HG03039 (cell line): ENCODE results near the gene ST3GAL4.

Experiments
- ATAC-seq: cut with Tn5 transposase; IDR thresholded peaks from one replicate; pipeline ENCODE4 v1.9.1; 2021; ENCODE audit warnings: mild to moderate bottlenecking, moderate library complexity; ENCODE audit not compliant: unreplicated experiment

The ST3GAL4 gene

DNA sequence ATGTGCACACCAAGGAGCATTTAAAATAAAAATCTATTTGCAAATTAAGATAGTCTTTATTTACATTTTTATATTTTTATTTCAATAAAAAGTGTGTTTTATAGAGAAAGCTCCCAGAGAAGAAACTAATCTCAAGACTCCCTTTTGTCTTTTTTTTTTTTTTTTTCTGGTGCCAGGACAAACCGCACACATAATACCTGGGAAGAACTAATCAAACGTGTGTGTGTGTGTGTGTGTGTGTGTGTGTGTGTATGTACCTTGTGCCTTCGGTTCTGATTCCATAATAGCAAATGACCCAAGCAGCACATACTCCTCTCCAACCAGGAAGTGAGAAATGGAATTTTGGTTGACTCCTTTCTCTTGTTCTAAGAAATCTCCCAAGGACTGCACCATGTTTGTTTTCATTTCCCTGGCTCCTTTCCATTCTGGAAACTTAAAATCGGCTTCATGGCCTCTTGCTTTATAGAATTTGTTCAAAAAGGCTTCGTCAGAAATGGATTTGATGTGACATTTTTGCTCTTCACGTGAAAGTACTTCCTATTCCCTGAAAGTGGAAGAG is 65.3 kb downstream of the ST3GAL4 start:
- ATAC-seq, result no peak

GRCh38 chr11:126421271-126421671 is 65.8 kb downstream of the ST3GAL4 start:
- no peak for ATAC-seq

- ATAC-seq, result no peak
Measured at GRCh38 chr11:126422446-126422845, 67.0 kb downstream of the ST3GAL4 start.

GRCh38 chr11:126423154-126423553 is 67.7 kb downstream of the ST3GAL4 start:
- ATAC-seq, result no peak

DNA sequence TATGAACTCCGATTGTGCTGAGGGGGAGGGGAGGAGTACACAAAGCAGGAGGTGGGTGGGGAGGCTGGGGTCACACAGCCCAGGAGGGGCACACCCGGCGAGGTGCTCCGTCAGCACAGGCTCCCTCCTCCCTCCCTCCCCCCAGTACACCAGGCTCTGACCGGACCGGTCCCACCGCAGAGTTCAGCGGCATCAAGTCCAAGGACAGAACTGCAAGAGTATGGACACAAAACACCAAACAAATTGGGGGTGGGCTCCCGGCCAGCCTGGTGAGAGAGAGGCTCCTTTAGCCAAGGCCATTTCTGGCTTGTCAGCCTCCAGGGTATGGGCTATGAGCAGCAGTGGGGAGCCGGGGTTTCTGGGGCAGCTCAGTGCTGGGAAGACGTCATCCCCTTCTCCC is 68.3 kb downstream of the ST3GAL4 start:
- ATAC-seq, result no peak

DNA sequence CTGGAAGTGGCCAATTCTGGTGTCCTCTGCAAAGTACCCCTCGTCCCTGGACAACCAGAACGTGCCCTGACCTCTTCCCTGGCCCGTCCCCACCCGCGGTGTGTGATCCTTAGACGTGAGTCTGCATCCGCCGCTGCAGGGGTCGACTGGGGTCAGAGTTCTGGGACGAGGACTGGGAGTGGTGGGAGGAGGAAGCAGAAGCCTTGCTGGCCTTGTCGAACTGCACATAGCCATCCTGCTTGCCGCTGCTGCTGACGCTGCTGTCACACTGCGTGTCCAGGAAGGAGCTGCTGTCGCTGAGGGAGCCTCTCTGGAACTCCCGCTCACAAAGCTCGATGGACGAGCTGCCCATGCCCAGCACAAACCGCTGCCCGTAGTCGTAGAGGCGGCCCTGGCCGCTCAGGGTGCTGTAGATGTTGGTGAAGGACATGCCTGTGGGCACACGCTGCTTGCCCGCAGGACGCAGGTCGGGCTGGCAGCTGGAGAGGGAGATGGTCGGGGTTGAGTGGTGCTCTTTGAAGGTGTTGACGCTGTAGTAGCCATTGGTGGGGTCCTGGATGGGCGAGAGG is 69.1 kb downstream of the ST3GAL4 start:
- no peak for ATAC-seq

DNA sequence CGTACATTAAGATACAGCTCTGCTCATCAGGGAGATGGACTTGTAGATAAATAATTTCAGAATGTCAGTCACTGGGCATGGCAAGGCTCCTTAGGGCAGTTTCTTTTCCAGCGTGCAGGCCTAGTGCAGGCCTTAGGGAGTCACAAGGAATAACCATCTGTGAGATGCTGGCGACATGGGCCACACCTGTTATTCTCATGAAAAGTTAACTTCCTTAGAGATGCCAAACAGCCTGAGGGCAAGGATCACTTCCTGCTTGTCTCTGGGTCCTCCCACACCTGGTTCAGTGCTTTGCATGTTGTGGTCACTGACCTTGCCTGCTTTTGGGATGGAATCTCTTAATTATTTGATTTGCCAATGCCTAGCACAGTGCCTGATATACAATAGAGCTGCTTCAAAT is 70.6 kb downstream of the ST3GAL4 start:
- ATAC-seq, result no peak

DNA sequence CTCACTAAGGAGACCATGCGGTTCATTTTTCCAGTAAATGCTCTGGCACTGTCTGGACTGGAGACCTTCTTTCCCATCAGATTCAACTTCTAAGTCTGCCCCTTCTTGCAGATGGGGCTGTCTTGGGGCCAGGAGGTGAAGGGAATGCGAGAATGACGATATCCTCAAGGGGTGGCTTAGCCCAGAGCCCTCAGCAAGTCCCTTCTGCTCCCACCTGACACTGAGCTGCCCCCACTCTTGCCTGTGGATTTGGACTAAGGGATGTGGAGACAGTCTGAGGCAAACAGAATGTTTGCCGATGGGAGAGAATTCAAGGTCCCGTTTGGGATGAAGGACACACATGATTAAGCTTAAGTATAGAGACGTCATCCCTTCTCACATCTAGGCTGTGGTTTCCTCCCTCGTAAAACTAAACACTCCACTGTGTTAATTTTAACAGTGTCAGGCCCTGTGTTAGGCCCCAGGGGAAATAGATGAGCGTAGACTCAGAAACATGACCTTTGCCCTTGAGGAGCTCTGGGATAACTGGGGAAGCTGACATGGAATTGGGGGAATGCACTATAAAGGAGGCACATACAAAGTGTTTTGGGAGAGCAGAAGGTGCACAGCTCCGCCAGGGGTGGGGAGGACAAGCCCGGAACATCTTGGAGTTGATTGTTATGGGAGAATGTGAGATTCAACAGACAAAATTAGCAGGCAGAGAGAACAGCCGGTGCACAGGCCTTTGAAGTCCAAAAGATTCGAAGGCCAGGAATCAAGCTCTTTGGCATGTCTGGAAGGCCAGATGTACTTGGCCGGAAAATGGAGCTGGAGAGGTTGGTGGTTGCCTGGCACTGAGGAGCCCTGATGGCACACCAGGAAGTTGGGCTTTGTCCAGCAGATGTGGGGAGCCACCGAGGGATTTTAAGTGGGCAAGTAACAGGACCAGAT is 71.6 kb downstream of the ST3GAL4 start:
- no peak for ATAC-seq

DNA sequence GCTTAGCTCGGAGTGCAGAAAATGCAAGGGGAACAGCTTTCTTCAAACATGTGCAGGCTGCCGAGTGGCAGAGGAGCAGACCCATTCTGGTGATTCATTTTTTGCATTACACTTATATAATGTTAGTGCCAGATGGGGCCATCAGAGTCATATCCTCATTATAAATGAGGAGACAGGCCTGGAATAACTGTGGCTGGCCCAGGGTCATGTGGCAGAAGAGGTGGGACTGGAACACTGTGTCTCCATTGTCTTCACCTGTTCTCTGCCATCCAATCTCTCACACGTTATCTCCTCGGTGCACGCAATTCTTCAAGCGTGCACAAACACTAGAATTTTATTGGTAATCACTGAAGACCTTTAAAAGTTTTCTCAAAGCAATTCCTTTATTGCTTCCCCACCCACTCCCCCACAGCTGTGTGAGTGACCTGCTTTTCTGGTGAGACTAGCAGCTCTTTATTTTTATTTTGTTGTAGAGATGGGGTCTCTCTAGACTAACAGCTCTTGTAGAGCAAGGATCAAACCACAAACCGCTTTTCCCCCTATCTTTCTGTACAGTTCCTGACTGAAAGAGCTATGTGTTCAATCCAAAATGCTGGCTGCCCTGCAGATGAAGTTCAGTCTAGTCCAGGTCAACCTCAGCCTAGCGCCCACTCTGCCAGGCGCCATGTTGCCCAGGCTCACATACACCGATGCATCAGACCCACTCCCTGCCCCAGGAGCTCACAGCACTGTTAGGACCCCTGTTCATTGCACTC is 75.3 kb downstream of the ST3GAL4 start:
- no peak for ATAC-seq

DNA sequence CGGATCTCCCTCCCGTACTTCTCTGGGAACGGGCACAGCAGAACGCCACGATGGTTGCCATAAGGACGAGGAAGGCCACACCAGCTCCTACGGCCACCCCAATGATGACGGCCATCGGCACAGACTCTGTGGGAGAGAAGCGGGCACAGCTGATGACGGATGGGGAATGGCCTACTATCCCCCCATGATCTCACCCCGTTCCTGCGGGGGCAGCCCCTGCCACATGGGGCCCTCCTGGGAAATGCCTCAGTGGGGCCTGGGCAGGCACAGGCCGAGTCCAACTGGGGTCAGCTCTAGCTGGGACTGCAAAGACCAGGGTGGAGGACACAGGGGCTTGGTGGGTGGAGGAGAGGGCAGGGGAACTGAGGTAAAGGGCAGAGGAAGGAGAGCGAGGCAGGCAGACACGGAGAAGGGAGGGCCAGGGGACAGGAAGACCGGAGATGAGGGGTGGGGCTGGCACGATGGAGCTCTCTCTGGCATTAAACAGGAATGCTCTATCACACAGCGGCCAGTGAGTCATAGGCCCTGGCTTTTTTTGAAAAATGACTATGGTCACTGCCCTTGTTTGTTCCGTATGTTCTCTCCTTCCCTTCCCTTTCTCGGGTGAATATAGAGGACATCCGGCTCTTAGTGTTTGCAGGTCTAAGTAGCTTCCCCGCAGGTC is 76.0 kb downstream of the ST3GAL4 start:
- no peak for ATAC-seq

DNA sequence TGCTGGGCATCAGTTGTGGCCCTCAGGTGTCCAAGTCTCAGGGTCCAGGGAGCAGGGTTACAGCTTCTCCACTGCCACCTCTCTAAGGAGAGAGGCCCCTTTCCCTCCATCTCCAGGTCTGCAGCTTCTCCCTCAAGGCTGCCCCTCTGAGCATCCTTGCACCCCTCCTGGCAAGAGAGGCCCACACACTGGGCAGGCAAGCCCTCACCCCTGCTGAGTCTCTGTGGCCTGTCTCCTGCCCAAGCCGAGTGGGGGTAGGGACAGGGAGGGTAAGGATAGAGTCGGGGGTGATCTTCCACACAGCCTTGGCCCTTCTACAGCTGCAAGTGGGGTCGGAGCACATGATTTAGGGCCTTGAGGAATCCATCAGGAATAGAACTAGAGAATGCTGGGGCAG is 76.6 kb downstream of the ST3GAL4 start:
- ATAC-seq, result no peak

GRCh38 chr11:126432525-126432924 is 77.0 kb downstream of the ST3GAL4 start:
- no peak for ATAC-seq

GRCh38 chr11:126433244-126433846 is 77.9 kb downstream of the ST3GAL4 start:
- ATAC-seq, result no peak

GRCh38 chr11:126433989-126434949 is 78.8 kb downstream of the ST3GAL4 start:
- ATAC-seq, result no peak

DNA sequence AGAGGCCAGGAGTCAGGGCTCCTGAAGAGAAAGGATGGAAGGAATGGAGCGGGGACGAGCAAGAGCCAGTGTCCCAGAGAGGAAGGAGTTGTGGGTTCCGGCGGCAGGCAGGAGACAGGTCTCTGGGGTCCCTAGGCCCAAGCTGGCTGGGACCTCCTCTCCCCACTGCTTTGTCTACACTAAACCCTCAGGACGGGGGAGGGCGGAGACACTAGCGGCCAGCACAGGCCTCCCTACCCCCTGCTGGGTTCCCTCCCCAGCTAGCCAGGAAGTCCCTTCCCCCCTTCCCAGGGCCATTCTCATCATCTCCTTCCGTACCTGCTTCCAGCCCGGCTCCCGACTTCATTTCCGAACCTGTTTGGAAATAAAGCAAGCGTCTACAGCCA is 79.5 kb downstream of the ST3GAL4 start:
- ATAC-seq, result no peak

DNA sequence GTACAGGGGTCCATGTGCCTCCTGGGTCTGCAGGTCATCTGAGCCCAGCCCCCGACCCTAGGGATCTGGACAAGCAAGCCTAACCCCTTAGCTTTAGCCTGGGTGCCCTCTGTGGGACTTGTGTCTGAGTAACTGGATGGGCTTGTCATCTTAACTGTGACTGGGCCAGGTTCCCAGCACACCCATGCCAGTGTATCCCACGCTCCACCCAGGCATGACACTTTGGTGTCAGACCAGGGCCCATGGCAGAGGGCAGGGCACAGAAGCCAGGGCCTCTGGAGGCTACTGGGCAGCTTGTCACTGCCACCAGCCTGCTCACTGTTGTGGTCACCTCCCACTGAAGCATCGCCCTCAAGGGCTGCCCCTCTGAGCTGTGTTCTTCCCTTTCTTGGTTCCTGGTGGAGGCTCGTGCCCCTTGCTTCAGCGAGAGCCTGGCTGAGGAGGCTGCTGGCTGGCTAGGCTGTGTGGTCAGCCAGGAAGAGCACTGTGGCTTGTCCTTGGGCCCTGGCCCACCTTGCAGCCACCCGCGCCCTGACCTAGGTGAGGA is 80.8 kb downstream of the ST3GAL4 start:
- no peak for ATAC-seq

- ATAC-seq, result no peak
Measured at GRCh38 chr11:126437731-126438130, 82.2 kb downstream of the ST3GAL4 start.

DNA sequence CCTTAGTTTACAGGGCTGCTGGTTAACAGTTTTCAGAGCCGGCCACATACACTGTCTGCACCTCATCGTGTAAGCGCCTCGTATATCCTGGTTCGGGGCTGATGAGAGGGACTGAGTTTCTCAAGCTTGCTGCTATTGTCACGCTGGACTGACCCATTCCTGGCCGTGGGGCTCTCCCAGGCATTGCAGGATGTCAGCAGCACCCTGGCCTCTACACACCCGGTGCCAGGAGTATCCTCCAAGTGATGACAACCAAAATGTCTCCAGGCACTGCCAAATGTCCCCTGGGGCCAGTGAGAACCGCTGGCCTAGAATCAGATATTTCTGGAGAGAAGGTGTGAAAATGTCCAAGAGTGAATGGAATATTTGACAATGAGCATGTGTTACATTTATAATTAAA is 82.8 kb downstream of the ST3GAL4 start:
- ATAC-seq, result no peak

DNA sequence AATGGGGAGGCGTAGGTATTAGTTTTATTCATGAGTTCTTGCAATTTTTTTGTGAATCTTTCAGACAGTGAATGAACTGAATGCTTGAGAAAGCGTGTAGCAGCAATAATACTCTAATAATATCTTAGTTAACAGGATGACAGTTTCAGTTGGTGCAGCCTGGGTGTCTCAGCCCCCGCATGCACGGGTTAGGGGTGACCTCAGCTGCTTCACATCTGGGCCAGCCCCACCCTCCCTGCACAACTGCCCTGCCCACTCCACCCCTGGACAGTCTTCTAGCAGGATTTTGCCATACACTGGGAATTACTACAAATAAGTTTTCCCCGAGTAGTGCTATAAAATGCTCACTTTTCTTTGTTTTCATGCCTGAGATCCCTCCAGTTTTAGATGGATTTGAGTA is 83.2 kb downstream of the ST3GAL4 start:
- ATAC-seq, result no peak
